Measurements from ENCODE around the gene ASAP2. TPM values are rescaled to one million over a fixed set of nuclear protein-coding genes. Genes with fewer than 3 reads are reported as not detected.

ASAP2 gene
- total RNA-seq, 8 experiments from 2014 or later, result 8.5 to 26.7 (median 19.1) TPM

DNA sequence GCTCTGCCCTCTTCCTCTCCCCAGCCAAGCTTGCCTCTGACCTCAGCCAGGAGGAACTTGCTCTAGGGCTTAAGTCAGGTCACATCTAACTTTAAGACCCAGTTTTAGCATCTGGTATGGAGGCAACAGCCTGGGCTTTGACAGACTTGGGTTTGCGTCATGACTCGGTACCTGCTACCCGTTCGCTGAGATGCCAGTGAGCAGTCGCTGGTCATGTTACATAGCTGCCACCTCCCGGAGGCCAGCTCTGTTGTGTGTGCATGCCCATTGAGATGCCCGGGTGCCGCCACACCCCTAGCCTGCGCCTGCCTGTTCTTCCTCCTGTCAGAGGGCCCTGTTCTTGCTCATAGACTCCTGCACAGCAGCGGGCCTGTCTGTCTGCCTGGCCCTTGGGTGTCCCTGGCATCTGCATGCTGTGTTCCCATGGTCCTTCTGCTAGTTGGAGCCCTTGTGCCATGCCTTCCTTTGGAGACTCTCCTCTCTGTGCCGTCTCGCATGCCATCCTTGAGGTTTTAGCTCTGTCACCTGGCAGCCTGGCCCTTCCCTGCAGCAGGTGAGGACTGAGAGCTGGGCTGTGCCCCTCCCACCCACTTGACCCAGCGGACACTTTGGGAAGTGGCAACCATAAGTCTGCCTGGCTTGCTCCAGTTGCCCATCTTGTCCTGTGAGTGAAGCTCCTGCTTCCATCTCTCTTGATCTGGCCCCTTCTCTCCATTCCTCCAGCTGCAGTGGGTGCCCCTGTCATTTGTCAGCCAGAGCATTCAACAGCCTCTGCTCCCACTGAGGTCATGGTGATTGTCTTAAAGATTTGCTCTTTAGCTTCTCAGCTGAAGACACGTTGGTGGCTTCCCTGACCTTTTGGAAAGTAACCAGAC is 24.9 kb downstream of the ASAP2 start:
- Histone ChIP-seq H3K4me1 (replicated peaks in 1 of 2) (peaks cover 77 to 84% of the 10 kb centered on the region in 2 donors), H3K4me3 (no peak overlapping the region), H3K27ac (no peak overlapping the region)
- ATAC-seq (replicated peaks in 6 of 8), result no peak
- 67 to 100% (median 94%) methylated on average over 1 to 7 of the region's 14 CpGs; no CpG with 5 or more reads in 4 of the 10 experiments for WGBS, 10 experiments
- in situ Hi-C loops (cut with MboI; ENCODE audit: low pct_unique_long_range_greater_than_20kb in 2 of 9, low sequenced_read_pairs in 9 of 9, unreplicated experiment in 9 of 9), result no loop called here

DNA sequence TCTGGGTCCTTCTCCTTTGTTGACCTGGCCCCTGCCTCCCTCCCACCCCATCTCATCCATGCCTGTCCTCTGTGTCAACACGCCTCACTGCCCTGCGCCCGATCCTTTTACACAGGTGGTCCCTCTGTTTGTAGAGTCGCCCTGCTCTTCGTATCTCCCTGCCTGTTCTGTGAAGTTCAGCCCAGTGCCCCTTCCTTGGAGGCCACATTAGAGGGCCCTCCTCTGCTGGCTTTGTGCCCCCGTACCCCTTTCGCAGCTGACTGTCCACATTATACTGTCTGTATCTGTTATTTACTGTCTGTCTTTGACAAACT is 25.5 kb downstream of the ASAP2 start:
- H3K27ac ChIP-seq, result no peak overlapping the region
- ATAC-seq (replicated peaks in 6 of 8), result no peak
- whole genome bisulfite sequencing, 10 experiments, result 62 to 100% (median 80%) methylated on average over 1 to 3 of the region's 7 CpGs; no CpG with 5 or more reads in 5 of the 10 experiments
- H3K4me1 ChIP-seq (replicated peaks in 1 of 2), result peaks cover 80 to 89% of the 10 kb centered on the region in 2 donors
- H3K4me3 ChIP-seq, result no peak overlapping the region
- in situ Hi-C loops (cut with MboI; ENCODE audit: low pct_unique_long_range_greater_than_20kb in 2 of 9, low sequenced_read_pairs in 9 of 9, unreplicated experiment in 9 of 9), result no loop called here

DNA sequence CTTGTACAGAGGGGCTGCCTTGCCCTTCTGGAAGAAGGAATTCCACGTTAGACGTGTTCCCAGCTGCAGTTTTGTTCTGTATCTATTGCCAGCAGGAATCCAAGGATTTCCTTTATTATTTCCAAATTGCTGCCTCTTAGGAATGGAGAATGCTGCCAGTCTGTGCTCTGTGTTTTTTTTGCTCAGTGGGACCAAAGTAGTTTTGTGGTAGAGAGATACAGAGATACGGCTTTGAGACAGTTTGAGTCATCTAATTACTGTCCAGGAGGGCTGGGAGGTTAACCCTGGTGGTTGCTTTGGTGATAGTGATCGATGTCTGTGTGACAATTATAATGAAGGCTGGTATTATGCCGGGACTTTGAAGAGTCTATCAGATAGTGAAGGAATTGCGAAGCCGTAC is 26.3 kb downstream of the ASAP2 start:
- no peak overlapping the region for H3K4me3 ChIP-seq
- WGBS, 10 experiments, result 67 to 96% (median 80%) methylated on average over 1 to 5 of the region's 7 CpGs; no CpG with 5 or more reads in 3 of the 10 experiments
- H3K4me1 ChIP-seq (replicated peaks in 1 of 2), result peaks cover 80 to 89% of the 10 kb centered on the region in 2 donors
- in situ Hi-C loops (cut with MboI; ENCODE audit: low pct_unique_long_range_greater_than_20kb in 2 of 9, low sequenced_read_pairs in 9 of 9, unreplicated experiment in 9 of 9), result no loop called here
- H3K27ac ChIP-seq, result no peak overlapping the region
- peak in 1 of 8 experiments; percentile 2 for ATAC-seq (replicated peaks in 6 of 8)

GRCh38 chr2:9234680-9235146 is 28.1 kb downstream of the ASAP2 start:
- peaks cover 73 to 84% of the 10 kb centered on the region in 2 donors for H3K4me1 ChIP-seq (replicated peaks in 1 of 2)
- peak in 4 of 8 experiments; percentile 6 to 44 (median 20) for ATAC-seq (replicated peaks in 6 of 8)
- in situ Hi-C loops (cut with MboI; ENCODE audit: low pct_unique_long_range_greater_than_20kb in 2 of 9, low sequenced_read_pairs in 9 of 9, unreplicated experiment in 9 of 9), result no loop called here
- no peak overlapping the region for H3K4me3 ChIP-seq
- peak overlapping the region in 1 of 2 donors; percentile 20 for H3K27ac ChIP-seq
- 0 to 74% (median 58%) methylated on average over 1 to 9 of the region's 9 CpGs; no CpG with 5 or more reads in 4 of the 10 experiments for WGBS, 10 experiments

- Histone ChIP-seq H3K4me3 (no peak overlapping the region), H3K27ac (peak overlapping the region; percentile 20 to 53), H3K4me1 (replicated peaks in 1 of 2) (peaks cover 66 to 78% of the 10 kb centered on the region in 2 donors)
- in situ Hi-C loops (cut with MboI; ENCODE audit: low pct_unique_long_range_greater_than_20kb in 2 of 9, low sequenced_read_pairs in 9 of 9, unreplicated experiment in 9 of 9), result no loop called here
- peak; percentile 55 to 85 (median 78) for ATAC-seq (replicated peaks in 6 of 8)
- 8 to 100% (median 86%) methylated on average over 1 to 8 of the region's 16 CpGs; no CpG with 5 or more reads in 3 of the 10 experiments for WGBS, 10 experiments
Measured at GRCh38 chr2:9235147-9236044, 28.8 kb downstream of the ASAP2 start.

- ATAC-seq (replicated peaks in 6 of 8), result no peak
- H3K4me1 ChIP-seq (replicated peaks in 1 of 2), result peaks cover 60 to 72% of the 10 kb centered on the region in 2 donors
- no peak overlapping the region for H3K4me3 ChIP-seq
- no peak overlapping the region for H3K27ac ChIP-seq
- 71 to 100% (median 95%) methylated on average over 2 to 7 of the region's 7 CpGs for WGBS, 10 experiments
- in situ Hi-C loops (cut with MboI; ENCODE audit: low pct_unique_long_range_greater_than_20kb in 2 of 9, low sequenced_read_pairs in 9 of 9, unreplicated experiment in 9 of 9), result no loop called here
Measured at GRCh38 chr2:9236045-9236344, 29.4 kb downstream of the ASAP2 start.

DNA sequence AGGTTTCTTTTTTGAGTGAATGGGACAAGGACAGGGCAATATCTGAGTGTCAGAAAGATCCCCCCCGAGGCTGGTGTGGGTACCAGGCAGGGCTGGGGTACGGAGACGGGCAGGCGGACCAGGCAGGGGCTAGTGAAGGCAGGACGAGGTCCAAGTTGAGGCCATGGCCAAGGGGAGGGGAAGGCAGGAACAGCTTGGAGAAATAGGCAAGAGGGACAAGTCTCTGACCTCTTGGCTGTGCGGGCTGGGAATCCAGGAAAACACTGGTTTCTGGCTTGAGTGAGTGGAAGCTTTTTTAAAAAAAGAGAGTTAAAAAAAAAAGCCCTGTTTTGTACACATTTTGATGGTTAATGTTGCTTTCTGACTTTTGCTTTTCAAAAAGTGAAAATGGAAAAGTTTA is 30.3 kb downstream of the ASAP2 start:
- H3K4me1 ChIP-seq (replicated peaks in 1 of 2), result peaks cover 51 to 64% of the 10 kb centered on the region in 2 donors

GRCh38 chr2:9237831-9238230 is 31.2 kb downstream of the ASAP2 start:
- H3K4me3 ChIP-seq, result no peak overlapping the region
- WGBS, 10 experiments, result 80 to 100% (median 100%) methylated on average over 1 to 4 of the region's 5 CpGs; no CpG with 5 or more reads in 3 of the 10 experiments
- H3K27ac ChIP-seq, result no peak overlapping the region
- peaks cover 42 to 54% of the 10 kb centered on the region in 2 donors for H3K4me1 ChIP-seq (replicated peaks in 1 of 2)
- no peak for ATAC-seq (replicated peaks in 6 of 8)
- in situ Hi-C loops (cut with MboI; ENCODE audit: low pct_unique_long_range_greater_than_20kb in 2 of 9, low sequenced_read_pairs in 9 of 9, unreplicated experiment in 9 of 9), result no loop called here

More for the DNA sequence above, 30.3 kb downstream of the ASAP2 start:
- in situ Hi-C loops (cut with MboI; ENCODE audit: low pct_unique_long_range_greater_than_20kb in 2 of 9, low sequenced_read_pairs in 9 of 9, unreplicated experiment in 9 of 9), result no loop called here
- Histone ChIP-seq H3K4me3 (no peak overlapping the region), H3K27ac (no peak overlapping the region)
- no peak for ATAC-seq (replicated peaks in 6 of 8)
- WGBS, 10 experiments, result 29 to 100% (median 76%) methylated on average over 1 to 6 of the region's 6 CpGs; no CpG with 5 or more reads in 3 of the 10 experiments

GRCh38 chr2:9238591-9239326 is 32.1 kb downstream of the ASAP2 start:
- Histone ChIP-seq H3K4me3 (no peak overlapping the region), H3K27ac (peak overlapping the region in 1 of 2 donors; percentile 50), H3K4me1 (replicated peaks in 1 of 2) (peaks cover 33 to 45% of the 10 kb centered on the region in 2 donors)
- ATAC-seq (replicated peaks in 6 of 8), result peak in 5 of 8 experiments; percentile 34 to 55 (median 47)
- in situ Hi-C loops (cut with MboI; ENCODE audit: low pct_unique_long_range_greater_than_20kb in 2 of 9, low sequenced_read_pairs in 9 of 9, unreplicated experiment in 9 of 9), result no loop called here
- WGBS, 10 experiments, result 50 to 100% (median 68%) methylated on average over 1 to 6 of the region's 7 CpGs; no CpG with 5 or more reads in 2 of the 10 experiments

DNA sequence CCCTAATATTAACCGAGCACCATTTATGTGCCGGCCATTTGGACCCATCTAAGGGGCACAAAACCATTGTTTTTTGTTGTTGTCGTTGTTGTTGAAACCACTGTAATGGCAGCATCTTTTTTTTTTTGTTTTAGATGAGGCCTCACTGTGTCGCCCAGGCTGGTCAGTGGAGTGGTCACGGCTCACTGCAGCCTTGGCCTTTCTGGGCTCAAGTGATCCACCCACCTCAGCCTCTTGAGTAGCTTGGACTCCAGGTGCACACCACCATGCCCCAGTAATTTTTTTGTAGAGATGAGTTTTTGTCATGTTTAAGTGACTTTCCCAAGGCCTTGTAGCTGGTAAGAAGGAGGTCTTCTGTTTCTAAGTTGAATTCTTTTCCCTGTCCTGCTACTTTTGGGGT is 33.0 kb downstream of the ASAP2 start:
- Histone ChIP-seq H3K4me1 (replicated peaks in 1 of 2) (peaks cover 28 to 38% of the 10 kb centered on the region in 2 donors), H3K27ac (no peak overlapping the region), H3K4me3 (no peak overlapping the region)
- ATAC-seq (replicated peaks in 6 of 8), result no peak
- 74 to 100% (median 100%) methylated on average over 1 to 4 of the region's 5 CpGs; no CpG with 5 or more reads in 1 of the 10 experiments for WGBS, 10 experiments
- in situ Hi-C loops (cut with MboI; ENCODE audit: low pct_unique_long_range_greater_than_20kb in 2 of 9, low sequenced_read_pairs in 9 of 9, unreplicated experiment in 9 of 9), result no loop called here

DNA sequence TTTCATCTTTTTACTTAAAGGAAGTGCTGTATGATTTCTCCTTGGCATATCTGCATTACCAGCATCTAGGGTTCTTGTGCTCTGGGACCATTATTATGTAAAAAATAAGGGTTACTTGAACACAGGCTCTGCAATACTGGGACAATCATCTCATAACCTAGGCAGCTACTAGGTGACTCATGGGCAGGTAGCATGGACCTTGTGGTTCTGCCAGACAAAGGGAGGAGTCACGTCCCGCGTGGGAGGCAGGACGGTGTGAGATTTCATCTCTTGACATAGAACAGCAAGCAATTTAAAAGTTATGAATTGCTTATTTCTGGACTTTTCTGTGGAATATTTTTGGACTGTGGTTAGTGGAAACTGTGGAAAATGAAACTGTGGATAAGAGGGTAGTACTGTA is 34.1 kb downstream of the ASAP2 start:
- 69 to 100% (median 81%) methylated on average over 2 to 4 of the region's 4 CpGs; no CpG with 5 or more reads in 6 of the 10 experiments for WGBS, 10 experiments
- in situ Hi-C loops (cut with MboI; ENCODE audit: low pct_unique_long_range_greater_than_20kb in 2 of 9, low sequenced_read_pairs in 9 of 9, unreplicated experiment in 9 of 9), result no loop called here

GRCh38 chr2:9241233-9241632 is 34.6 kb downstream of the ASAP2 start:
- ATAC-seq (replicated peaks in 6 of 8), result peak in 3 of 8 experiments; percentile 65 to 82 (median 73)
- H3K4me3 ChIP-seq, result no peak overlapping the region
- WGBS, 10 experiments, result 0 to 100% (median 93%) methylated on average over 1 to 6 of the region's 6 CpGs; no CpG with 5 or more reads in 2 of the 10 experiments
- H3K4me1 ChIP-seq (replicated peaks in 1 of 2), result peaks cover 13 to 22% of the 10 kb centered on the region in 2 donors
- in situ Hi-C loops (cut with MboI; ENCODE audit: low pct_unique_long_range_greater_than_20kb in 2 of 9, low sequenced_read_pairs in 9 of 9, unreplicated experiment in 9 of 9), result no loop called here
- H3K27ac ChIP-seq, result no peak overlapping the region

More for the DNA sequence above, 34.1 kb downstream of the ASAP2 start:
- H3K4me1 ChIP-seq (replicated peaks in 1 of 2), result peaks cover 16 to 26% of the 10 kb centered on the region in 2 donors
- no peak overlapping the region for H3K27ac ChIP-seq
- ATAC-seq (replicated peaks in 6 of 8), result peak in 3 of 8 experiments; percentile 11 to 39 (median 17)
- no peak overlapping the region for H3K4me3 ChIP-seq
